HEK293 (cell line): ENCODE data around the gene SHC4.

Source experiments
- AEBP2 ChIP-seq: fragments of 450-650 bp; formaldehyde crosslinking; IDR thresholded peaks from 2 replicates; pipeline ENCODE4 v1.5.1; 2016; ENCODE audit warnings: missing biosample characterization, missing genetic modification characterization, borderline replicate concordance
- EGR2 ChIP-seq: fragments of 450-650 bp; formaldehyde crosslinking; IDR thresholded peaks from 2 replicates; pipeline ENCODE4 v1.5.1; 2016; ENCODE audit warnings: low read depth, missing biosample characterization, missing genetic modification characterization

GRCh38 chr15:48985516-48985915, 21.8 kb upstream of the SHC4 start:
- TF ChIP-seq AEBP2 (tag by site-specific recombination) (no peak), EGR2 (tag by site-specific recombination) (no peak)
